ENCODE data around the gene DNM3.

Gene DNM3

GRCh38 chr1:171817511-171818265 is 23.6 kb upstream of the DNM3 start:
- DNase-seq (ENCODE audit: low spot score): peak; percentile 26

GRCh38 chr1:171819946-171820345 is 21.4 kb upstream of the DNM3 start:
- DNase-seq (ENCODE audit: low spot score): no peak

- DNase-seq (ENCODE audit: low spot score): no peak
These were observed 14.3 kb upstream of the DNM3 start for GRCh38 chr1:171826973-171827372.

GRCh38 chr1:171828794-171829193 is 12.5 kb upstream of the DNM3 start:
- no peak for DNase-seq (ENCODE audit: low spot score)

- DNase-seq (ENCODE audit: low spot score): no peak
These were observed 8.0 kb upstream of the DNM3 start for GRCh38 chr1:171833091-171833825.

GRCh38 chr1:171834821-171835220 is 6.5 kb upstream of the DNM3 start:
- DNase-seq (ENCODE audit: low spot score): no peak

- no peak for DNase-seq (ENCODE audit: low spot score)
These were observed 5.4 kb upstream of the DNM3 start for GRCh38 chr1:171835891-171836290.

- peak; percentile 41 for DNase-seq (ENCODE audit: low spot score)
These were observed 848 bp downstream of the DNM3 start for GRCh38 chr1:171841931-171842761.

GRCh38 chr1:171844381-171844780 is 3.1 kb downstream of the DNM3 start:
- DNase-seq (ENCODE audit: low spot score): no peak

- no peak for DNase-seq (ENCODE audit: low spot score)
These were observed 4.7 kb downstream of the DNM3 start for GRCh38 chr1:171845998-171846397.

GRCh38 chr1:171849245-171849898 is 8.1 kb downstream of the DNM3 start:
- no peak for DNase-seq (ENCODE audit: low spot score)

- DNase-seq (ENCODE audit: low spot score): no peak
These were observed 9.5 kb downstream of the DNM3 start for GRCh38 chr1:171850651-171851350.

GRCh38 chr1:171852272-171852671 is 11.0 kb downstream of the DNM3 start:
- no peak for DNase-seq (ENCODE audit: low spot score)

GRCh38 chr1:171855381-171855780 is 14.1 kb downstream of the DNM3 start:
- DNase-seq (ENCODE audit: low spot score): no peak

GRCh38 chr1:171858696-171859095 is 17.4 kb downstream of the DNM3 start:
- no peak for DNase-seq (ENCODE audit: low spot score)

- DNase-seq (ENCODE audit: low spot score): no peak
These were observed 19.4 kb downstream of the DNM3 start for GRCh38 chr1:171860696-171861095.

- DNase-seq (ENCODE audit: low spot score): no peak
These were observed 22.2 kb downstream of the DNM3 start for GRCh38 chr1:171863531-171863930.

- no peak for DNase-seq (ENCODE audit: low spot score)
These were observed 23.0 kb downstream of the DNM3 start for GRCh38 chr1:171864308-171864707.

GRCh38 chr1:171865106-171865505 is 23.8 kb downstream of the DNM3 start:
- DNase-seq (ENCODE audit: low spot score): no peak

- DNase-seq (ENCODE audit: low spot score): no peak
These were observed 25.9 kb downstream of the DNM3 start for GRCh38 chr1:171867236-171867635.

GRCh38 chr1:171868217-171868803 is 27.0 kb downstream of the DNM3 start:
- no peak for DNase-seq (ENCODE audit: low spot score)

Measured in iPS-NIHi11 (cell line).